Mononuclear cell (primary cell): Measurements from ENCODE around the gene PHLPP1. TPM values are rescaled to one million over a fixed set of nuclear protein-coding genes. Genes with fewer than 3 reads are reported as not detected.
"Not testable (repeated sequence)": the region's sequence is repeated elsewhere in the genome, so short reads cannot be mapped to it uniquely, and the experiment has no call there.

Experiments used
- H3K27me3 ChIP-seq: 2 replicates; pipeline ENCODE4 v1.6.0; 2011; ENCODE audit warnings: low read length, control low read depth; ENCODE audit not compliant: insufficient read depth
- H3K4me1 ChIP-seq: 2 replicates; pipeline ENCODE4 v1.5.1; 2011; ENCODE audit warnings: mild to moderate bottlenecking, low read length, control low read depth; ENCODE audit not compliant: insufficient read depth
- H3K4me3 ChIP-seq: 2 replicates; pipeline ENCODE4 v1.5.1; 2011; ENCODE audit warnings: mild to moderate bottlenecking, low read length, moderate library complexity
- H3K9me3 ChIP-seq: 2 replicates; pipeline ENCODE4 v1.5.1; 2011; ENCODE audit warnings: low read depth, mild to moderate bottlenecking, control low read depth, low read length
- total RNA-seq: library from RNA; depleted of rRNA; stranded (reverse); fragments of >200 nt; gene quantifications from one replicate; pipeline ENCODE4 v1.2.3, GENCODE V29; 2012

Gene PHLPP1
- total RNA-seq, 1 donor: 9.1 TPM

DNA sequence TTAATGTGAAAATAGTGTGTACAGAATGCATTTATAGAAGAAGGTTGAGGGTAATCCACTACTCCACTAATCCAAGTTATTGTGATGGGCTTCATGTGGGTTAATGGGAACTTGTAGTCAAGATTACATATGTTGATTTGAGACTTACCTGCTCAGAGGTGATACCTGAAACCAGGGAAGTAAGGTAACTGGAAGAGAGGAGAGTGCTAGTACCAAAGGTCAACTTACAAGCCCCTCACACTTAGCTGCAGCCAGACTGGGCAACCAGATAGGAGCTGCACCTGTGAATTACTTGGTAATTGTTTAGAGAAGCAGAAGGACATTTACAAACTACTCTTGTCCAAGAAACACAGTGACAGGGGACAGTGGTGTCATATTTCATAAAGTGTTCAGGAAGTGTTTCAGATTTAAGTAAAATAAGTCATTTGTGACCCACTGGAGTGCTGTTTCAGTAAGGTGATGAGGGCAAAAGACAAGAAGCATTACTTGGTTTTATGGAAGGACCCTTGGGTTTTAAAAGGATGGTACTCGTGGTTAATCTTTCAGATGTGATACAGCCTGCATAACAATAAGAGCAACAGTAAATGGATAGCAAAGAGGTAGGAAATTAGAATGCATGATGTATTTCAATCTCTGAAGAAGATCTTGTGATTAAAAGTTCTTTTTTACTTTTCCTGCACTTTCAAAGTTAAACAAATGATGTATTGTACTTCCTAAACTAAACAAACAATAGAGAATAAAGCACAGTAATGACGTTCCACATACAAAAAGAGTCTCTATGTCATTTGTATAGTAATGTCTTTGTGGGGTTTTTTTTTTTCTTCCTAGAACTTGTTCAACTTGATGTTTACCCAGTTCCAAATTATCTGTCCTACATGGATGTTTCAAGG lies 189.3 kb downstream of the PHLPP1 start:
- H3K27me3 ChIP-seq: no peaks in the 10 kb centered on the region
- H3K4me1 ChIP-seq: no peaks in the 10 kb centered on the region
- H3K4me3 ChIP-seq: no peak overlapping the region
- no peaks in the 10 kb centered on the region for H3K9me3 ChIP-seq

GRCh38 chr18:62912885-62913284 lies 197.5 kb downstream of the PHLPP1 start:
- H3K9me3 ChIP-seq: no peaks in the 10 kb centered on the region
- no peaks in the 10 kb centered on the region for H3K4me1 ChIP-seq
- no peak overlapping the region for H3K4me3 ChIP-seq
- no peaks in the 10 kb centered on the region for H3K27me3 ChIP-seq

GRCh38 chr18:62913824-62914223 lies 198.5 kb downstream of the PHLPP1 start:
- not testable (repeated sequence) for H3K4me1 ChIP-seq, H3K27me3 ChIP-seq

GRCh38 chr18:62914871-62915392 lies 199.6 kb downstream of the PHLPP1 start:
- Histone ChIP-seq H3K9me3 (no peaks in the 10 kb centered on the region), H3K27me3 (no peaks in the 10 kb centered on the region)

More at GRCh38 chr18:62913824-62914223, 198.5 kb downstream of the PHLPP1 start:
- not testable (repeated sequence) for H3K9me3 ChIP-seq, H3K4me3 ChIP-seq

DNA sequence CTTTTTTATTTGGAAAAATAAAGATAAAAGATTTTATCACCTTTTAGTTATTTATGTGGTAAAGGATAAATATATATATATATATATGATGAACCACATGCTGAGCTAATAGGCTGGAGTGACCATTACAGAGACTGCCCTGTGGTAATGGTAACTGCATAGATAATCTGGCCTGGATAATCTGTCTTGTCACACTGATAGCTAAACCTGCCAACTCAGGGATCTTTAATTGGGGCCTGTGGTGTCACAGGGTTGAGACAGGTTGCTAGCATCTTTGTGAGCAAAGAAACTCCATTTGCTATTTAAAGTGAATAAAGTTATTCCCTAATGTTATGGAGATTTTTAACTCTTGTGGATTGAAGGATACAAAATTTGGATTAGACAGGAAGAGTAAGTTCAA lies 203.0 kb downstream of the PHLPP1 start:
- H3K4me3 ChIP-seq: no peak overlapping the region

More at GRCh38 chr18:62914871-62915392, 199.6 kb downstream of the PHLPP1 start:
- no peaks in the 10 kb centered on the region for H3K4me1 ChIP-seq
- no peak overlapping the region for H3K4me3 ChIP-seq

GRCh38 chr18:62919109-62919838 lies 203.9 kb downstream of the PHLPP1 start:
- H3K9me3 ChIP-seq: no peaks in the 10 kb centered on the region
- no peaks in the 10 kb centered on the region for H3K27me3 ChIP-seq
- H3K4me3 ChIP-seq: no peak overlapping the region
- H3K4me1 ChIP-seq: no peaks in the 10 kb centered on the region

More for the DNA sequence above, 203.0 kb downstream of the PHLPP1 start:
- Histone ChIP-seq H3K27me3 (no peaks in the 10 kb centered on the region), H3K9me3 (no peaks in the 10 kb centered on the region), H3K4me1 (no peaks in the 10 kb centered on the region)

- H3K4me3 ChIP-seq: no peak overlapping the region
- no peaks in the 10 kb centered on the region for H3K4me1 ChIP-seq
- H3K27me3 ChIP-seq: no peaks in the 10 kb centered on the region
- H3K9me3 ChIP-seq: no peaks in the 10 kb centered on the region
These were observed 209.8 kb downstream of the PHLPP1 start for GRCh38 chr18:62925031-62925688.

- no peaks in the 10 kb centered on the region for H3K4me1 ChIP-seq
- H3K4me3 ChIP-seq: no peak overlapping the region
- H3K27me3 ChIP-seq: no peaks in the 10 kb centered on the region
- peaks cover 6% of the 10 kb centered on the region for H3K9me3 ChIP-seq
These were observed 213.0 kb downstream of the PHLPP1 start for GRCh38 chr18:62928326-62928725.

DNA sequence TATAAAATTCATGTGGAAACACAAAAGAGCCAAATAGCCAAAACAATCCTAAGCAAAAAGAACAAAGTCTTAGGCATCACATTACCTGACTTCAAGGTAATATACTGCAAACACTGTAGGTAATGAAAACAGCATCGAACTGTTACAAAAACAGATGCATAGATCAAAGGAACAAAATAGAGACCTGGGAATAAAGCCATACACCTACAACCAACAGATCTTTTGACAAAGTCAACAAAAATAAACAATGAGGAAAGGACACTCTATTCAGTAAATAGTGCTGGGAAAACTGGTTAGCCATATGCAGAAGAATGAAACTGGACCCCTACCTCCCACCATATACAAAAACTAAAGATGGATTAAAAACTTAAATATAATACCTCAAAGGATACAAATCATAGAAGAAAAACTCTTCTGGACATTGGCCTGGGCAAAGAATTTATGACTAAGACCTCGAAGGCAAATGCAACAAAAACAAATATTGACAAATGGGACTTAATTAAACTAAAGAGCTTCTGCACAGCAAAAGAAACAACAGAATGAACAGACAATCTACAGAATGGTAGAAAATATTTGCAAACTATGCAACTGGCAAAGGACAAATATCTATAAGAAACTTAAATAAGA lies 218.0 kb downstream of the PHLPP1 start:
- H3K4me1 ChIP-seq: peaks cover 16% of the 10 kb centered on the region
- H3K4me3 ChIP-seq: no peak overlapping the region
- peaks cover 6% of the 10 kb centered on the region for H3K9me3 ChIP-seq
- no peaks in the 10 kb centered on the region for H3K27me3 ChIP-seq

DNA sequence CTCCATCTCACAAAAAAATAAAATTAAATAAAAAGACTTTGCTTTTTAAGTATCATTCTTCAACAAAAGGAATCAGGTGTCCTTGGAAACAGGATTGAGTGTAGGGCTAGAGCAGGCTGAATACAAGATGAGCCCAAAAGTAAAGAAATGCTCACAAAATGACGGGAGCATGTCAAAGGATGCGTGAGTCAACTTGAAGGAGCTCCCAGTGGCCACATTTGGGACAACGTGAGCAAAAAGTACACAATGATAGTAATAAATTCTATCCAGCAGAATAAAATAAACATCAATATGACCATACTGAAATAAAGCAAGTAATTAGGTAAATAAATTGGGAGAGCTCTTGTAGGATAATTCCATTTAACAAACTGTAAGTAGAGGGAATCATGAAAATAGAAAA lies 220.7 kb downstream of the PHLPP1 start:
- Histone ChIP-seq H3K4me1 (peaks cover 40% of the 10 kb centered on the region), H3K9me3 (peaks cover 6% of the 10 kb centered on the region), H3K4me3 (no peak overlapping the region), H3K27me3 (no peaks in the 10 kb centered on the region)

DNA sequence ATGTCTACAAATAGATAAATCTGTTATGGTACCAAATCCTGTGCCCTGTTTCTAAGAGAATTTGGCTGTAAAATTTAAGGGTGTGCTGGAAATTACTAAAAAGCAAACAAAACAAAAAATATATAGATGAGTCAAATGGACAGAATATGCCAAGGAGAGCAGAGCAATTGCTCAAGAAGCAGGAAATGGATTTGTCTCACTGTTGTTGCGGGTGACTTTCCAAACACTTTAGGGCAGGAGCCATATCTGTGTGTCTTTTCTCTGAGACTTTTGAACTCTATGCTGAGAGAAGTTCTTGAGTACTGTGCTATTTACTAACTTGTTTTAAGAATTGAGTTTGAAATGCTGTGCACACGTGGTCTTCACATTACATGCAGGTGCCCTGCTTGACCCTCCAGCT lies 221.7 kb downstream of the PHLPP1 start:
- no peaks in the 10 kb centered on the region for H3K27me3 ChIP-seq
- H3K4me3 ChIP-seq: no peak overlapping the region
- peaks cover 46% of the 10 kb centered on the region for H3K4me1 ChIP-seq
- peaks cover 6% of the 10 kb centered on the region for H3K9me3 ChIP-seq

- Histone ChIP-seq H3K4me3 (no peak overlapping the region), H3K9me3 (no peaks in the 10 kb centered on the region), H3K27me3 (no peaks in the 10 kb centered on the region), H3K4me1 (peaks cover 46% of the 10 kb centered on the region)
These were observed 222.7 kb downstream of the PHLPP1 start for GRCh38 chr18:62938006-62938405.

- Histone ChIP-seq H3K4me3 (no peak overlapping the region), H3K4me1 (peaks cover 46% of the 10 kb centered on the region), H3K9me3 (no peaks in the 10 kb centered on the region), H3K27me3 (no peaks in the 10 kb centered on the region)
These were observed 223.1 kb downstream of the PHLPP1 start for GRCh38 chr18:62938487-62938886.

GRCh38 chr18:62939433-62939832 lies 224.1 kb downstream of the PHLPP1 start:
- Histone ChIP-seq H3K9me3 (no peaks in the 10 kb centered on the region), H3K4me1 (peaks cover 46% of the 10 kb centered on the region), H3K27me3 (no peaks in the 10 kb centered on the region), H3K4me3 (no peak overlapping the region)
